ENCODE data around the gene MYB. TPM values are rescaled to one million over a fixed set of nuclear protein-coding genes. Genes with fewer than 3 reads are reported as not detected.

Gene MYB
- total and polyA plus RNA-seq, 2 donors (not counting 3 experiments of a cell fraction or from before 2014, with no cell fraction given) = 0.14 to 0.53 TPM

- Histone ChIP-seq H3K27me3 (ENCODE audit: control insufficient read depth in 2 of 2, insufficient read depth in 2 of 2, low read length in 2 of 2) (peaks cover 0 to 3% of the 10 kb centered on the region in 2 experiments), H3K27ac (ENCODE audit: insufficient read depth, low read depth, low read length) (no peak overlapping the region), H2AFZ (ENCODE audit: low read depth, low read length) (no peak overlapping the region), H3K9ac (replicated peaks; ENCODE audit: extremely low read depth, insufficient read depth, low read length) (no peak overlapping the region), H3K9me1 (replicated peaks; ENCODE audit: control insufficient read depth, extremely low read depth, insufficient read depth, low read length) (no peaks in the 10 kb centered on the region), H4K20me1 (replicated peaks; ENCODE audit: control insufficient read depth, extremely low read depth, insufficient read depth, low read length) (no peaks in the 10 kb centered on the region), H3K36me3 (ENCODE audit: control insufficient read depth in 2 of 2, extremely low read depth in 1 of 2, insufficient read depth in 2 of 2, low read length in 2 of 2) (no peaks in the 10 kb centered on the region), H3K9me3 (replicated peaks; ENCODE audit: control insufficient read depth, insufficient read depth, low read length) (no peaks in the 10 kb centered on the region), H3K79me2 (ENCODE audit: control insufficient read depth, insufficient read depth, low read length) (no peaks in the 10 kb centered on the region), H3K4me2 (ENCODE audit: insufficient read depth, low read length) (no peak overlapping the region), H3K4me1 (ENCODE audit: control insufficient read depth, extremely low read depth, insufficient read depth, low read length) (no peaks in the 10 kb centered on the region), H3K4me3 (replicated peaks in 1 of 3; ENCODE audit: insufficient read depth in 1 of 3, low read depth in 1 of 3, low read length in 3 of 3) (no peak overlapping the region)
- DNase-seq (ENCODE audit: low read depth, low spot score) (no peak), FAIRE-seq (no peak)
- POLR2A ChIA-PET = no interaction called here
- TF ChIP-seq MYC (IDR thresholded peaks at IDR 0.05; ENCODE audit: low read depth, low read length) (no peak), FOS (IDR thresholded peaks at IDR 0.05; ENCODE audit: borderline replicate concordance, insufficient read depth, low read length) (no peak), POLR2AphosphoS5 (IDR thresholded peaks at IDR 0.05; ENCODE audit: insufficient read depth, low read depth, low read length) (no peak), CTCF (IDR thresholded peaks at IDR 0.05; ENCODE audit: extremely low read depth in 1 of 2, insufficient read depth in 1 of 2, low read depth in 1 of 2, low read length in 2 of 2) (no peak), JUN (IDR thresholded peaks at IDR 0.05; ENCODE audit: borderline replicate concordance, insufficient read depth, insufficient read length, low read depth) (no peak), GATA2 (IDR thresholded peaks at IDR 0.05; ENCODE audit: insufficient read depth, insufficient read length, low read depth, low read length) (no peak), EZH2 (IDR thresholded peaks at IDR 0.05; ENCODE audit: borderline replicate concordance, low read depth, low read length, severe bottlenecking) (no peak), POLR2A (IDR thresholded peaks at IDR 0.05; ENCODE audit: low read depth, low read length) (no peak)
- TF ChIP-seq, protein P1, sequence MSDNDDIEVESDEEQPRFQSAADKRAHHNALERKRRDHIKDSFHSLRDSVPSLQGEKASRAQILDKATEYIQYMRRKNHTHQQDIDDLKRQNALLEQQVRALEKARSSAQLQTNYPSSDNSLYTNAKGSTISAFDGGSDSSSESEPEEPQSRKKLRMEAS (IDR thresholded peaks at IDR 0.05; ENCODE audit: insufficient read depth, insufficient read length) = no peak
- intact Hi-C loops (cut with micrococcal nuclease) (no loop called here), dilution Hi-C loops (cut with MboI; ENCODE audit: extremely low pct_ligation_motif_present, low sequenced_read_pairs) (no loop called here)
- CTCF ChIA-PET = interaction anchor here (1.0 kb wide), 1 partner anchor 8 kb away, joined by 3 read pairs; no protein-coding TSS in a partner anchor
- BruUV-seq (replicated peaks) = no TSS peak
Measured at GRCh38 chr6:135170238-135170637, 10.9 kb upstream of the MYB start.

Measured in endothelial cell of umbilical vein (primary cell).